ENCODE measurements around the gene PCDHGA4.
"Not testable (repeated sequence)": the region's sequence is repeated elsewhere in the genome, so short reads cannot be mapped to it uniquely, and the experiment has no call there.

Gene PCDHGA4

GRCh38 chr5:141346017-141346416 is 8.8 kb upstream of the PCDHGA4 start:
- in situ Hi-C loops (cut with MboI; ENCODE audit: low sequenced_read_pairs): not testable (repeated sequence)

- in situ Hi-C loops (cut with MboI; ENCODE audit: low sequenced_read_pairs): no loop called here
Measured at GRCh38 chr5:141349917-141350619, 4.8 kb upstream of the PCDHGA4 start, which contains the start of gene PCDHGB1. Gene PCDHGB1, plus strand, starts transcription at chr5:141350099. Its CDS starts 162 bp downstream, at chr5:141350261.

GRCh38 chr5:141351591-141351990 is 3.2 kb upstream of the PCDHGA4 start:
- in situ Hi-C loops (cut with MboI; ENCODE audit: low sequenced_read_pairs): no loop called here

GRCh38 chr5:141355641-141356040 is 820 bp downstream of the PCDHGA4 start:
- in situ Hi-C loops (cut with MboI; ENCODE audit: low sequenced_read_pairs): no loop called here

- in situ Hi-C loops (cut with MboI; ENCODE audit: low sequenced_read_pairs): no loop called here
Measured at GRCh38 chr5:141356133-141356532, 1.3 kb downstream of the PCDHGA4 start.

GRCh38 chr5:141356950-141357349 is 2.1 kb downstream of the PCDHGA4 start:
- in situ Hi-C loops (cut with MboI; ENCODE audit: low sequenced_read_pairs): no loop called here

GRCh38 chr5:141359790-141360426 is 5.1 kb downstream of the PCDHGA4 start, which contains the start of gene PCDHGB2:
Gene PCDHGB2, plus strand, starts transcription at chr5:141359994. Its CDS starts 142 bp downstream, at chr5:141360136.
- in situ Hi-C loops (cut with MboI; ENCODE audit: low sequenced_read_pairs): no loop called here

GRCh38 chr5:141360685-141361084 is 5.9 kb downstream of the PCDHGA4 start:
- in situ Hi-C loops (cut with MboI; ENCODE audit: low sequenced_read_pairs): no loop called here

- in situ Hi-C loops (cut with MboI; ENCODE audit: low sequenced_read_pairs): no loop called here
Measured at GRCh38 chr5:141362719-141363118, 7.9 kb downstream of the PCDHGA4 start.

GRCh38 chr5:141363952-141364660 is 9.3 kb downstream of the PCDHGA4 start, which contains the start of gene PCDHGA5:
Gene PCDHGA5, plus strand, starts transcription at chr5:141364162. Its CDS starts 169 bp downstream, at chr5:141364331.
- in situ Hi-C loops (cut with MboI; ENCODE audit: low sequenced_read_pairs): no loop called here

- in situ Hi-C loops (cut with MboI; ENCODE audit: low sequenced_read_pairs): no loop called here
Measured at GRCh38 chr5:141366016-141366896, 11.4 kb downstream of the PCDHGA4 start.

GRCh38 chr5:141369994-141370848 is 15.4 kb downstream of the PCDHGA4 start, which contains the start of gene PCDHGB3:
Gene PCDHGB3, plus strand, starts transcription at chr5:141370242. Its CDS starts 153 bp downstream, at chr5:141370395.
- in situ Hi-C loops (cut with MboI; ENCODE audit: low sequenced_read_pairs): no loop called here

GRCh38 chr5:141371572-141372475 is 17.0 kb downstream of the PCDHGA4 start:
- in situ Hi-C loops (cut with MboI; ENCODE audit: low sequenced_read_pairs): no loop called here

GRCh38 chr5:141373673-141374317 is 19.0 kb downstream of the PCDHGA4 start, which contains the start of gene PCDHGA6:
Gene PCDHGA6, plus strand, starts transcription at chr5:141373891. Its CDS starts 193 bp downstream, at chr5:141374084.
- in situ Hi-C loops (cut with MboI; ENCODE audit: low sequenced_read_pairs): no loop called here

- in situ Hi-C loops (cut with MboI; ENCODE audit: low sequenced_read_pairs): no loop called here
Measured at GRCh38 chr5:141374627-141375026, 19.8 kb downstream of the PCDHGA4 start.

- in situ Hi-C loops (cut with MboI; ENCODE audit: low sequenced_read_pairs): not testable (repeated sequence)
Measured at GRCh38 chr5:141375444-141376155, 20.8 kb downstream of the PCDHGA4 start.
